ENCODE data around the gene ACTR8.

The ACTR8 gene

GRCh38 chr3:53823956-53824657 lies 57.8 kb downstream of the ACTR8 start:
- Histone ChIP-seq H3K27ac (ENCODE audit: low read length) (no peak overlapping the region), H3K36me3 (ENCODE audit: control insufficient read depth, insufficient read depth, low read length) (peaks cover 9% of the 10 kb centered on the region; the same call in 1 of the 2 replicates), H3K4me3 (ENCODE audit: low read length) (no peak overlapping the region), H3K9me3 (ENCODE audit: control insufficient read depth, insufficient read depth, low read length) (no peaks in the 10 kb centered on the region), H3K27me3 (ENCODE audit: control insufficient read depth, insufficient read depth, low read length) (no peaks in the 10 kb centered on the region), H3K4me1 (ENCODE audit: control insufficient read depth, insufficient read depth, low read length) (no peaks in the 10 kb centered on the region)
- WGBS (ENCODE audit: insufficient coverage, insufficient read length), result no CpG with 5 or more reads among the region's 10 CpGs
- no peak for DNase-seq (ENCODE audit: low read depth, low spot score)

GRCh38 chr3:53823026-53823955 lies 58.7 kb downstream of the ACTR8 start:
- DNase-seq (ENCODE audit: low read depth, low spot score), result no peak
- no peak overlapping the region for H3K4me3 ChIP-seq (ENCODE audit: low read length)
- H3K27me3 ChIP-seq (ENCODE audit: control insufficient read depth, insufficient read depth, low read length), result no peaks in the 10 kb centered on the region
- no CpG with 5 or more reads among the region's 67 CpGs for WGBS (ENCODE audit: insufficient coverage, insufficient read length)
- H3K27ac ChIP-seq (ENCODE audit: low read length), result no peak overlapping the region
- H3K36me3 ChIP-seq (ENCODE audit: control insufficient read depth, insufficient read depth, low read length), result peaks cover 12% of the 10 kb centered on the region; the same call in 1 of the 2 replicates
- H3K9me3 ChIP-seq (ENCODE audit: control insufficient read depth, insufficient read depth, low read length), result no peaks in the 10 kb centered on the region
- H3K4me1 ChIP-seq (ENCODE audit: control insufficient read depth, insufficient read depth, low read length), result no peaks in the 10 kb centered on the region

GRCh38 chr3:53822331-53822741 lies 59.6 kb downstream of the ACTR8 start:
- H3K27ac ChIP-seq (ENCODE audit: low read length), result no peak overlapping the region
- peaks cover 14% of the 10 kb centered on the region; the same call in 1 of the 2 replicates for H3K36me3 ChIP-seq (ENCODE audit: control insufficient read depth, insufficient read depth, low read length)
- WGBS (ENCODE audit: insufficient coverage, insufficient read length), result no CpG with 5 or more reads among the region's 14 CpGs

GRCh38 chr3:53821631-53822121 lies 60.3 kb downstream of the ACTR8 start:
- H3K36me3 ChIP-seq (ENCODE audit: control insufficient read depth, insufficient read depth, low read length), result peaks cover 18% of the 10 kb centered on the region; the same call in 1 of the 2 replicates
- H3K4me1 ChIP-seq (ENCODE audit: control insufficient read depth, insufficient read depth, low read length), result no peaks in the 10 kb centered on the region
- H3K4me3 ChIP-seq (ENCODE audit: low read length), result no peak overlapping the region
- no peak for DNase-seq (ENCODE audit: low read depth, low spot score)
- no peaks in the 10 kb centered on the region for H3K9me3 ChIP-seq (ENCODE audit: control insufficient read depth, insufficient read depth, low read length)
- WGBS (ENCODE audit: insufficient coverage, insufficient read length), result no CpG with 5 or more reads among the region's 5 CpGs
- H3K27ac ChIP-seq (ENCODE audit: low read length), result no peak overlapping the region
- H3K27me3 ChIP-seq (ENCODE audit: control insufficient read depth, insufficient read depth, low read length), result no peaks in the 10 kb centered on the region

More at GRCh38 chr3:53822331-53822741, 59.6 kb downstream of the ACTR8 start:
- no peaks in the 10 kb centered on the region for H3K27me3 ChIP-seq (ENCODE audit: control insufficient read depth, insufficient read depth, low read length)
- no peak for DNase-seq (ENCODE audit: low read depth, low spot score)
- no peaks in the 10 kb centered on the region for H3K4me1 ChIP-seq (ENCODE audit: control insufficient read depth, insufficient read depth, low read length)
- no peak overlapping the region for H3K4me3 ChIP-seq (ENCODE audit: low read length)
- H3K9me3 ChIP-seq (ENCODE audit: control insufficient read depth, insufficient read depth, low read length), result no peaks in the 10 kb centered on the region

GRCh38 chr3:53820756-53821580 lies 61.0 kb downstream of the ACTR8 start:
- no peaks in the 10 kb centered on the region for H3K9me3 ChIP-seq (ENCODE audit: control insufficient read depth, insufficient read depth, low read length)
- peaks cover 18% of the 10 kb centered on the region; the same call in 1 of the 2 replicates for H3K36me3 ChIP-seq (ENCODE audit: control insufficient read depth, insufficient read depth, low read length)

GRCh38 chr3:53820084-53820483 lies 61.9 kb downstream of the ACTR8 start:
- peaks cover 18% of the 10 kb centered on the region; the same call in 1 of the 2 replicates for H3K36me3 ChIP-seq (ENCODE audit: control insufficient read depth, insufficient read depth, low read length)
- no peaks in the 10 kb centered on the region for H3K4me1 ChIP-seq (ENCODE audit: control insufficient read depth, insufficient read depth, low read length)
- WGBS (ENCODE audit: insufficient coverage, insufficient read length), result no CpG with 5 or more reads among the region's 5 CpGs
- no peaks in the 10 kb centered on the region for H3K27me3 ChIP-seq (ENCODE audit: control insufficient read depth, insufficient read depth, low read length)
- H3K9me3 ChIP-seq (ENCODE audit: control insufficient read depth, insufficient read depth, low read length), result no peaks in the 10 kb centered on the region
- no peak overlapping the region for H3K4me3 ChIP-seq (ENCODE audit: low read length)
- no peak overlapping the region for H3K27ac ChIP-seq (ENCODE audit: low read length)
- no peak for DNase-seq (ENCODE audit: low read depth, low spot score)

More at GRCh38 chr3:53820756-53821580, 61.0 kb downstream of the ACTR8 start:
- no peak for DNase-seq (ENCODE audit: low read depth, low spot score)
- WGBS (ENCODE audit: insufficient coverage, insufficient read length), result no CpG with 5 or more reads among the region's 21 CpGs
- Histone ChIP-seq H3K27ac (ENCODE audit: low read length) (no peak overlapping the region), H3K27me3 (ENCODE audit: control insufficient read depth, insufficient read depth, low read length) (no peaks in the 10 kb centered on the region), H3K4me3 (ENCODE audit: low read length) (no peak overlapping the region), H3K4me1 (ENCODE audit: control insufficient read depth, insufficient read depth, low read length) (no peaks in the 10 kb centered on the region)

- no CpG with 5 or more reads among the region's 14 CpGs for WGBS (ENCODE audit: insufficient coverage, insufficient read length)
- Histone ChIP-seq H3K36me3 (ENCODE audit: control insufficient read depth, insufficient read depth, low read length) (peaks cover 18% of the 10 kb centered on the region; the same call in 1 of the 2 replicates), H3K4me3 (ENCODE audit: low read length) (no peak overlapping the region), H3K4me1 (ENCODE audit: control insufficient read depth, insufficient read depth, low read length) (no peaks in the 10 kb centered on the region), H3K27ac (ENCODE audit: low read length) (no peak overlapping the region), H3K9me3 (ENCODE audit: control insufficient read depth, insufficient read depth, low read length) (no peaks in the 10 kb centered on the region), H3K27me3 (ENCODE audit: control insufficient read depth, insufficient read depth, low read length) (no peaks in the 10 kb centered on the region)
- DNase-seq (ENCODE audit: low read depth, low spot score), result no peak
Measured at GRCh38 chr3:53819163-53819868, 62.6 kb downstream of the ACTR8 start.

- no peak for DNase-seq (ENCODE audit: low read depth, low spot score)
- Histone ChIP-seq H3K27ac (ENCODE audit: low read length) (no peak overlapping the region), H3K36me3 (ENCODE audit: control insufficient read depth, insufficient read depth, low read length) (peaks cover 18% of the 10 kb centered on the region; the same call in 1 of the 2 replicates), H3K4me3 (ENCODE audit: low read length) (no peak overlapping the region), H3K9me3 (ENCODE audit: control insufficient read depth, insufficient read depth, low read length) (no peaks in the 10 kb centered on the region), H3K4me1 (ENCODE audit: control insufficient read depth, insufficient read depth, low read length) (no peaks in the 10 kb centered on the region), H3K27me3 (ENCODE audit: control insufficient read depth, insufficient read depth, low read length) (no peaks in the 10 kb centered on the region)
- no CpG with 5 or more reads among the region's 14 CpGs for WGBS (ENCODE audit: insufficient coverage, insufficient read length)
Measured at GRCh38 chr3:53818221-53819162, 63.5 kb downstream of the ACTR8 start.

- WGBS (ENCODE audit: insufficient coverage, insufficient read length), result no CpG with 5 or more reads among the region's 17 CpGs
- H3K36me3 ChIP-seq (ENCODE audit: control insufficient read depth, insufficient read depth, low read length), result peaks cover 18% of the 10 kb centered on the region; the same call in 1 of the 2 replicates
- no peaks in the 10 kb centered on the region for H3K9me3 ChIP-seq (ENCODE audit: control insufficient read depth, insufficient read depth, low read length)
- H3K4me3 ChIP-seq (ENCODE audit: low read length), result no peak overlapping the region
- H3K4me1 ChIP-seq (ENCODE audit: control insufficient read depth, insufficient read depth, low read length), result no peaks in the 10 kb centered on the region
- no peaks in the 10 kb centered on the region for H3K27me3 ChIP-seq (ENCODE audit: control insufficient read depth, insufficient read depth, low read length)
- no peak overlapping the region for H3K27ac ChIP-seq (ENCODE audit: low read length)
- DNase-seq (ENCODE audit: low read depth, low spot score), result no peak
Measured at GRCh38 chr3:53817809-53818208, 64.1 kb downstream of the ACTR8 start.
